GM12891 (cell line): Measurements from ENCODE around the gene LDLRAD3.

Experiments used
- DNase-seq: peaks from one replicate; pipeline ENCODE4 v3.0.0; 2011; ENCODE audit warnings: low spot score; ENCODE audit not compliant: insufficient read length
- FAIRE-seq: peaks from 2 replicates; lab custom pipeline; 2011; peaks lifted over from hg19 to GRCh38; lab: Jason Lieb, UNC
- PAX5 ChIP-seq: IDR thresholded peaks from 2 replicates; pipeline ENCODE4 v1.6.1; 2011; ENCODE audit warnings: low read length, moderate library complexity, mild to moderate bottlenecking; ENCODE audit not compliant: insufficient read depth, severe bottlenecking
- POLR2A ChIP-seq: IDR thresholded peaks from 2 replicates; pipeline ENCODE4 v1.6.1; 2011; ENCODE audit warnings: low read depth, low read length, control low read depth
- POLR2AphosphoS5 ChIP-seq: IDR thresholded peaks from 2 replicates; pipeline ENCODE4 v1.6.1; 2011; ENCODE audit warnings: low read depth, low read length, control low read depth
- POU2F2 ChIP-seq: IDR thresholded peaks from 2 replicates; pipeline ENCODE4 v1.6.1; 2011; ENCODE audit warnings: low read depth, mild to moderate bottlenecking, control low read depth, low read length, moderate library complexity
- SPI1 ChIP-seq: IDR thresholded peaks from 2 replicates; pipeline ENCODE4 v1.6.1; 2011; ENCODE audit warnings: low read depth, low read length, control low read depth
- TAF1 ChIP-seq: IDR thresholded peaks from 2 replicates; pipeline ENCODE4 v1.6.1; 2011; ENCODE audit warnings: low read depth, low read length, control low read depth

LDLRAD3 gene

GRCh38 chr11:36205536-36205935 is 261.7 kb downstream of the LDLRAD3 start:
- no peak for FAIRE-seq
- no peak for DNase-seq
- TF ChIP-seq SPI1 (no peak), POU2F2 (no peak), POLR2A (no peak), POLR2AphosphoS5 (no peak), TAF1 (no peak), PAX5 (no peak)

GRCh38 chr11:36210529-36210928 is 266.7 kb downstream of the LDLRAD3 start:
- FAIRE-seq: no peak
- TF ChIP-seq SPI1 (no peak), POLR2AphosphoS5 (no peak), TAF1 (no peak), POU2F2 (no peak), POLR2A (no peak), PAX5 (no peak)
- no peak for DNase-seq

- FAIRE-seq (no peak), DNase-seq (no peak)
- no peak for TF ChIP-seq PAX5
- TF ChIP-seq POLR2AphosphoS5: no peak
- no peak for TF ChIP-seq POLR2A
- no peak for TF ChIP-seq SPI1
- no peak for TF ChIP-seq POU2F2
- no peak for TF ChIP-seq TAF1
Measured at GRCh38 chr11:36211761-36212430, 268.0 kb downstream of the LDLRAD3 start.

GRCh38 chr11:36212564-36213392 is 268.9 kb downstream of the LDLRAD3 start:
- no peak for FAIRE-seq
- DNase-seq: no peak
- TF ChIP-seq POU2F2: no peak
- no peak for TF ChIP-seq TAF1
- no peak for TF ChIP-seq POLR2A
- no peak for TF ChIP-seq SPI1
- no peak for TF ChIP-seq PAX5
- no peak for TF ChIP-seq POLR2AphosphoS5

- TF ChIP-seq POLR2AphosphoS5: no peak
- TF ChIP-seq TAF1: no peak
- no peak for TF ChIP-seq SPI1
- TF ChIP-seq PAX5: no peak
- TF ChIP-seq POU2F2: no peak
- no peak for TF ChIP-seq POLR2A
- DNase-seq (no peak), FAIRE-seq (no peak)
Measured at GRCh38 chr11:36213393-36213840, 269.6 kb downstream of the LDLRAD3 start.

- DNase-seq (no peak), FAIRE-seq (no peak)
- no peak for TF ChIP-seq SPI1
- TF ChIP-seq POU2F2: no peak
- TF ChIP-seq POLR2AphosphoS5: no peak
- no peak for TF ChIP-seq POLR2A
- TF ChIP-seq PAX5: no peak
- TF ChIP-seq TAF1: no peak
Measured at GRCh38 chr11:36214480-36214879, 270.6 kb downstream of the LDLRAD3 start.

GRCh38 chr11:36214976-36215692 is 271.3 kb downstream of the LDLRAD3 start:
- no peak for DNase-seq
- FAIRE-seq: no peak
- TF ChIP-seq PAX5: no peak
- TF ChIP-seq TAF1: no peak
- no peak for TF ChIP-seq SPI1
- no peak for TF ChIP-seq POLR2AphosphoS5
- TF ChIP-seq POLR2A: no peak
- no peak for TF ChIP-seq POU2F2

GRCh38 chr11:36215693-36216060 is 271.8 kb downstream of the LDLRAD3 start:
- DNase-seq (no peak), FAIRE-seq (no peak)
- TF ChIP-seq POU2F2: no peak
- no peak for TF ChIP-seq POLR2AphosphoS5
- TF ChIP-seq TAF1: no peak
- no peak for TF ChIP-seq SPI1
- no peak for TF ChIP-seq POLR2A
- no peak for TF ChIP-seq PAX5

GRCh38 chr11:36216061-36216615 is 272.3 kb downstream of the LDLRAD3 start:
- no peak for TF ChIP-seq TAF1
- TF ChIP-seq PAX5: no peak
- no peak for TF ChIP-seq POLR2AphosphoS5
- TF ChIP-seq POLR2A: no peak
- TF ChIP-seq POU2F2: no peak
- no peak for TF ChIP-seq SPI1
- DNase-seq: no peak

More at GRCh38 chr11:36216061-36216615, 272.3 kb downstream of the LDLRAD3 start:
- FAIRE-seq: no peak
